GM23248 (cell line): Measurements from ENCODE around the gene OLIG2. TPM values are rescaled to one million over a fixed set of nuclear protein-coding genes. Genes with fewer than 3 reads are reported as not detected.
A peak's percentile ranks its signal among the peaks of the same experiment; 100 is the strongest.

ENCODE experiments used
- DNase-seq: peaks from one replicate; pipeline ENCODE4 v3.0.0-alpha.2; 2015
- H2AFZ ChIP-seq: fragments of 200-600 bp; sonication (generic); 2 replicates; pipeline ENCODE4 v1.6.1; 2016; ENCODE audit warnings: antibody characterized with exemption
- H3F3A ChIP-seq: fragments of 200-600 bp; sonication (generic); 2 replicates; pipeline ENCODE4 v1.6.1; 2016; ENCODE audit warnings: mild to moderate bottlenecking, antibody characterized with exemption, mixed run types; ENCODE audit not compliant: insufficient read depth
- H3K27ac ChIP-seq: fragments of 200-600 bp; sonication (generic); 2 replicates; pipeline ENCODE4 v1.5.1; 2016; ENCODE audit warnings: mild to moderate bottlenecking
- H3K27me3 ChIP-seq: fragments of 200-600 bp; sonication (generic); replicated peaks from 2 replicates; pipeline ENCODE4 v1.6.1; 2016; ENCODE audit warnings: mild to moderate bottlenecking; ENCODE audit not compliant: insufficient read depth
- H3K36me3 ChIP-seq: fragments of 200-600 bp; sonication (generic); 2 replicates; pipeline ENCODE4 v1.6.1; 2016; ENCODE audit warnings: low read depth, mild to moderate bottlenecking
- H3K4me1 ChIP-seq: fragments of 200-600 bp; sonication (generic); 2 replicates; pipeline ENCODE4 v1.6.1; 2016; ENCODE audit warnings: mild to moderate bottlenecking; ENCODE audit not compliant: insufficient read depth
- H3K4me2 ChIP-seq: fragments of 200-600 bp; sonication (generic); one replicate; pipeline ENCODE4 v1.6.1; 2016; ENCODE audit warnings: mild to moderate bottlenecking; ENCODE audit not compliant: unreplicated experiment
- H3K4me3 ChIP-seq: fragments of 200-600 bp; sonication (generic); 2 replicates; pipeline ENCODE4 v1.5.1; 2016; ENCODE audit warnings: mild to moderate bottlenecking
- H3K79me2 ChIP-seq: fragments of 200-600 bp; sonication (generic); 2 replicates; pipeline ENCODE4 v1.6.1; 2016; ENCODE audit warnings: mild to moderate bottlenecking; ENCODE audit not compliant: insufficient read depth
- H3K9ac ChIP-seq: fragments of 200-600 bp; sonication (generic); 2 replicates; pipeline ENCODE4 v1.6.1; 2016; ENCODE audit warnings: mild to moderate bottlenecking
- H3K9me2 ChIP-seq: fragments of 200-600 bp; sonication (generic); 2 replicates; pipeline ENCODE4 v1.6.1; 2016; ENCODE audit warnings: mixed run types, mild to moderate bottlenecking, moderate library complexity; ENCODE audit not compliant: insufficient read depth
- H3K9me3 ChIP-seq: fragments of 200-600 bp; sonication (generic); one replicate; pipeline ENCODE4 v1.6.1; 2017; ENCODE audit warnings: low read depth
- H4K20me1 ChIP-seq: fragments of 200-600 bp; sonication (generic); 2 replicates; pipeline ENCODE4 v1.6.0; 2016; ENCODE audit not compliant: insufficient read depth
- EZH2 ChIP-seq: fragments of 200-600 bp; sonication (generic); IDR thresholded peaks from 2 replicates; pipeline ENCODE4 v1.6.1; 2018; ENCODE audit warnings: antibody characterized with exemption, mild to moderate bottlenecking; ENCODE audit not compliant: insufficient read depth, poor library complexity, severe bottlenecking
- EZH2phosphoT487 ChIP-seq: fragments of 200-600 bp; sonication (generic); IDR thresholded peaks from 2 replicates; pipeline ENCODE4 v1.6.1; 2018; ENCODE audit warnings: antibody characterized with exemption, moderate library complexity, mild to moderate bottlenecking, low read depth; ENCODE audit not compliant: insufficient read depth
- WGBS, 2 experiments: methylation state at CpG; one replicate each; pipeline ENCODE4 v1.1.6; 2015 to 2017; ENCODE audit warnings: low lambda C conversion rate in 2 of 2, low coverage in 1 of 2; ENCODE audit errors: missing lambda C conversion rate in 2 of 2; 5-methylcytosine and 5-hydroxymethylcytosine counted together
- in situ Hi-C: fragments of 300-500 bp; cut with MboI; formaldehyde crosslinking; loops from 2 replicates; pipeline ENCODE4 v1.15.0; 2020
- polyA plus RNA-seq: library from polyadenylated mRNA; unstranded; fragments of >200 nt; fragmentation: Nextera tagmentation; extraction: Ambion mirVana; gene quantifications from 2 replicates; pipeline ENCODE4 v1.2.1, GENCODE V29; 2016
- total RNA-seq: library from RNA; depleted of rRNA; stranded (reverse); fragments of >200 nt; shearing (Covaris generic); gene quantifications from 2 replicates; pipeline ENCODE4 v1.2.3, GENCODE V29; 2014

The OLIG2 gene
- total and polyA plus RNA-seq, 2 experiments from 2014 or later, result not detected

- Histone ChIP-seq H3K27ac (no peak overlapping the region), H3K79me2 (no peaks in the 10 kb centered on the region), H3K4me2 (no peak overlapping the region), H3K4me3 (no peak overlapping the region), H3K36me3 (no peaks in the 10 kb centered on the region), H3F3A (no peaks in the 10 kb centered on the region), H3K27me3 (peaks cover 75% of the 10 kb centered on the region), H4K20me1 (no peaks in the 10 kb centered on the region), H3K9me2 (no peaks in the 10 kb centered on the region), H3K9ac (no peak overlapping the region), H3K9me3 (no peaks in the 10 kb centered on the region), H3K4me1 (no peaks in the 10 kb centered on the region), H2AFZ (no peak overlapping the region)
- WGBS, 2 experiments, result 54% methylated on average over 18 of the region's 18 CpGs
- in situ Hi-C loops, result no loop called here
- no peak for TF ChIP-seq EZH2
- no peak for TF ChIP-seq EZH2phosphoT487
- no peak for DNase-seq
Measured at GRCh38 chr21:33064623-33065390, 39.1 kb downstream of the OLIG2 start.

- H3K27ac ChIP-seq, result no peak overlapping the region
- no peak overlapping the region for H3K4me2 ChIP-seq
- peaks cover 85% of the 10 kb centered on the region for H3K27me3 ChIP-seq
- no peak overlapping the region for H3K9ac ChIP-seq
- H3K4me1 ChIP-seq, result no peaks in the 10 kb centered on the region
- H3F3A ChIP-seq, result no peaks in the 10 kb centered on the region
- DNase-seq, result no peak
- WGBS, 2 experiments, result 53 to 58% methylated on average over 7 of the region's 7 CpGs
- no peaks in the 10 kb centered on the region for H4K20me1 ChIP-seq
- no peaks in the 10 kb centered on the region for H3K9me3 ChIP-seq
- H3K36me3 ChIP-seq, result no peaks in the 10 kb centered on the region
- H3K79me2 ChIP-seq, result no peaks in the 10 kb centered on the region
- H3K4me3 ChIP-seq, result no peak overlapping the region
- H3K9me2 ChIP-seq, result no peaks in the 10 kb centered on the region
- TF ChIP-seq EZH2phosphoT487, result no peak
- TF ChIP-seq EZH2, result no peak
- H2AFZ ChIP-seq, result no peak overlapping the region
- in situ Hi-C loops, result no loop called here
Measured at GRCh38 chr21:33067043-33067442, 41.3 kb downstream of the OLIG2 start.

- TF ChIP-seq EZH2 (no peak), EZH2phosphoT487 (no peak)
- H3K79me2 ChIP-seq, result no peaks in the 10 kb centered on the region
- no peak overlapping the region for H2AFZ ChIP-seq
- H3K36me3 ChIP-seq, result no peaks in the 10 kb centered on the region
- no peaks in the 10 kb centered on the region for H3K9me2 ChIP-seq
- no peaks in the 10 kb centered on the region for H3K4me1 ChIP-seq
- no peaks in the 10 kb centered on the region for H4K20me1 ChIP-seq
- no peak overlapping the region for H3K27ac ChIP-seq
- DNase-seq, result no peak
- 36 to 46% methylated on average over 4 of the region's 4 CpGs for WGBS, 2 experiments
- no peaks in the 10 kb centered on the region for H3K9me3 ChIP-seq
- no peak overlapping the region for H3K9ac ChIP-seq
- H3F3A ChIP-seq, result no peaks in the 10 kb centered on the region
- no peak overlapping the region for H3K4me2 ChIP-seq
- no peak overlapping the region for H3K4me3 ChIP-seq
- in situ Hi-C loops, result no loop called here
- H3K27me3 ChIP-seq, result peaks cover 88% of the 10 kb centered on the region
Measured at GRCh38 chr21:33067457-33067856, 41.7 kb downstream of the OLIG2 start.

- Histone ChIP-seq H3K27me3 (peaks cover 91% of the 10 kb centered on the region), H3K9ac (no peak overlapping the region), H3K9me2 (no peaks in the 10 kb centered on the region), H3K27ac (no peak overlapping the region), H3K4me3 (no peak overlapping the region), H3K79me2 (no peaks in the 10 kb centered on the region), H3F3A (no peaks in the 10 kb centered on the region), H3K4me1 (no peaks in the 10 kb centered on the region), H4K20me1 (no peaks in the 10 kb centered on the region), H3K4me2 (no peak overlapping the region), H2AFZ (no peak overlapping the region), H3K9me3 (no peaks in the 10 kb centered on the region), H3K36me3 (no peaks in the 10 kb centered on the region)
- WGBS, 2 experiments, result 60 to 66% methylated on average over 5 of the region's 5 CpGs
- no peak for DNase-seq
- in situ Hi-C loops, result no loop called here
- peak; percentile 66 for TF ChIP-seq EZH2
- TF ChIP-seq EZH2phosphoT487, result no peak
Measured at GRCh38 chr21:33069243-33069642, 43.5 kb downstream of the OLIG2 start.
